Ureter (tissue), 1 donor: ENCODE data around the gene BTG4. TPM values are rescaled to one million over a fixed set of nuclear protein-coding genes. Genes with fewer than 3 reads are reported as not detected.
A peak's percentile ranks its signal among the peaks of the same experiment; 100 is the strongest.

Experiments
- DNase-seq: peaks from one replicate; pipeline ENCODE4 v3.0.0-alpha.2; 2020; ENCODE audit warnings: low spot score
- total RNA-seq: library from RNA; stranded (reverse); gene quantifications from one replicate; pipeline ENCODE4 v1.2.4, GENCODE V29; 2023
- donor health status: DM: yes; HTN: yes; CAD: no.

BTG4 gene
- total RNA-seq, 1 donor from 2014 or later = not detected

GRCh38 chr11:111455291-111456085 is 56.7 kb downstream of the BTG4 start:
- no peak for DNase-seq

- no peak for DNase-seq
Measured at GRCh38 chr11:111454561-111455192, 57.5 kb downstream of the BTG4 start.

DNA sequence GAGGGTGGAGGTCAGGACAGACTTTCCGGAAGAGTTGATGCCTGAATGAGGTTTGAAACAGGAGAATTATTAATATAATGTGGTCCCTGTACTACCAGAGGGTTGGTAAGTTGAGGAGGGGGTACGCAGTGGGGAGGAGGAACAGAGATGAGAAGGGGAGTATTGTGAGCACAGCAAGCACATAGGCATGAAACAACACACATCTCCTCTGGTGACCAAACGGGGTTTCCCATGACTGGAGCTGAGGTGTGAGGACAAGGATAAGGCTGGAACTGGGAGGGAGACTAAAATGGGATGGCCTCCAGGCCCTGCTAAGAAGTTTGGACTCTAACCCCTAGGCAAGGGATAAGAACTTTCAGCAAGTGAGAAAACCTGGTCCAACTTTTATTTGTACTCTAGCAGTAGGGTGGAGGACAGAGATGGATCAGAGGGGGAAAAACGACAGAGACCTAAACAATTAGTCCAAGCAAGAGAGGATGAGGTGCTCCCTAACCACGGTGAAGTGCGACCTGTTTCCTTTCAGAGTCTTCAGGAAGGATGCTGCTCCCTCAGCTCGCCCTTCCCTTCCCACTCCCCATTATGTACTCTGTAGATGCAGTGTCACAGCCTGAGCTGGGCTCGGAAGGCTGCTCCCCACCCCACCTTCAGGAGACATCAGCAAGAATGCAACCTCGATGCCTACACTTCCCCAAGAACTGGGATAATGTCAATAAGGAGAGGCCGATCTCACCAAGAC is 59.2 kb downstream of the BTG4 start:
- DNase-seq = no peak

DNA sequence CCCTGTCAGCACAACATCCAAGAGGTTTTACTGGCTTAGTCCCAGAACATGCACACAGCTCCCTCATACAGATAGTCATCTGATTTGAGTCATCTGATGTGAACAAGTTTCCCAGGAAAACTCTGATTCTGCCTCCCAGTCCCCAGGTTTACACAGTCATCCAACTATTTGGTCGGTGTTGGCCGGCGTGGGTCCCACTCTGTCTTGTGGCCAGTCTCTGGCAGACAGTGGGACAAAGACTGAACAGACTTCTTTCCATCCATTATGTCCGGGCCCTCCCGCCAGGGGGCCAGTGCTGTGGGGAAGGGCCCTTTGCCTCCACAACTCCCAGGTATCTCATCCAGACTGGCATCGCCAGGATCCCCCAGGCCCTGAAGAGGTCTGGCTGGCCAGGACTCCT is 60.0 kb downstream of the BTG4 start:
- no peak for DNase-seq

- no peak for DNase-seq
Measured at GRCh38 chr11:111450480-111451320, 61.5 kb downstream of the BTG4 start.

GRCh38 chr11:111449696-111450479 is 62.3 kb downstream of the BTG4 start:
- DNase-seq = no peak

- DNase-seq = no peak
Measured at GRCh38 chr11:111448831-111449557, 63.2 kb downstream of the BTG4 start.

DNA sequence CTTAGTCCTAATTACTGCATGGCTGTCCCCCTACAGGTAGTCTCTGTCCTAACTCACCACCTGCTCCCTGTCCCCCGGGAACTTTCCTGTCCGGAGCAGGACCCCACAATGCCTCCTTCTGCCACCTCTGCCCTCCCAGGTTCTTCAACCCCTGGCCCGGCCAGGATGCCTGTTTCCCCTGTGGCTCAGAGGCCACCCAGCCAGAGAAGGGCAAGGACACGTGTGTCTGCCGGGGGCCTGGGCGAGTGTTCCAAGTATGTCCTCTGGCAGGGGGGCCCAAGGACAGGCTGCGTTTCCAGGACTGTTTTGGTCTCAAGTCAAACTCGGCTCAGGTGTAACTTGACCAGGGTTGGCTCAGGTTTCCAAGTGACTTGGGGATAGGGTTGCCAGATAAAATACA is 63.8 kb downstream of the BTG4 start:
- no peak for DNase-seq

GRCh38 chr11:111447931-111448330 is 64.3 kb downstream of the BTG4 start:
- no peak for DNase-seq

DNA sequence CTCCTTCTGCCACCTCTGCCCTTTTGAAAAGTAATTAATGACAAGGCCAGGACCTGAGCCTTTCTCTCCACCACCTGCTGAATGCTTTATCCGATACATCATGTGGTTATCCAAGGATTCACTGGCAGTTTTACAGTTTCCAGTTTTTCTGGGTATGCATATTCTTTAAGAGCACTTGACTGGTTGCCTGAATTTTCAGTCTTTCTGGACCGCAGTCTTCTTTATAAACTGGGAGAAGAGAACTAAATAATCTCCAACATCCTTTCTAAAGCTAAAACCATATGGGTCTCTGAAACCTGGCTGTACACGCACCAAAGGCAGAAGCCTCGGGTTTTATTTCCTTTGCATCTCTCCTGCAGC is 65.1 kb downstream of the BTG4 start:
- no peak for DNase-seq

DNA sequence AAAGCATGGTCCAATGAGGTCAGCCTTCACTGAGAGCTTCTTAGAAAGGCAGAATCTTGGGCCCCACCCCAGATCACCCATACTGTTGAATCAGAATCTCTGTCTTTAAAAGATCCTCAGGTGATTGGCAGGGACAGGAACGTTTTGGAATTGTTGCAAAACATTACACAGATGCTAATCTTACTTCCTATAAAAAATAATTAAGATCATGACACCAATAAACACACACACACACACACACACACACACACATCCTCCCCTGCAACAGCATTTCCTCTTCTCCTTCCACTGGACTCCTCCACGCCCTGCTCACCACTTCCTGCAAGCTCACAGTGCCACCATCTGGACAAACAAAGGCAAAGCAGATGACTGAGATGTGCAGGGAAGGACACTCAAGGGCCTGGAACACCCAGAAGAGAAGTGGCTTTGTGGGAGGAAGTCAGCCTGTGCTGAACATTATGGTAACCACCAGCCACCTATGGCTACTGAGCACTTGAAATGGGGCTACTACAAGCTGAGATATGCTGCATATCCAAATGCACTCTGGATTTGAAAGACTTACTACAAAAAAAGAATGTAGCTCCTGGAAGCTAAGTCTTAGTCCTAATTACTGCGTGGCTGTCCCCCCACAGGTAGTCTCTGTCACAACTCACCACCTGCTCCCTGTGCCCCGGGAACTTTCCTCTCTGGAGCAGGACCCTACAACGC is 65.6 kb downstream of the BTG4 start:
- peak; percentile 89 for DNase-seq

- no peak for DNase-seq
Measured at GRCh38 chr11:111445586-111445985, 66.6 kb downstream of the BTG4 start.

Other genes starting within 250 kb of the BTG4 start
- 15.9 TPM for gene POU2AF3, start 213.8 kb downstream of the BTG4 start, total RNA-seq
- gene POU2AF1, start 133.1 kb downstream of the BTG4 start, total RNA-seq = 21.7 TPM
- gene HOATZ, start 2.4 kb upstream of the BTG4 start, total RNA-seq = not detected
- 8.6 TPM for gene LAYN, start 28.3 kb upstream of the BTG4 start, total RNA-seq
- gene SIK2, start 90.1 kb upstream of the BTG4 start, total RNA-seq = 20.7 TPM